Head of caudate nucleus (tissue), 42 donors: ENCODE data around the gene SMOC1.

Source experiments
- DNase-seq, 42 donors: peaks; one replicate each; pipeline versions ENCODE4 v3.0.0 to v3.0.0-alpha.2; 2020 to 2021; ENCODE audit warnings: mixed read lengths in 7 of 42
- intact Hi-C: fragments of 100-400 bp; cut with DNase I; formaldehyde crosslinking; loops from one replicate; pipeline ENCODE4 v1.15.0; 2022

SMOC1 gene

DNA sequence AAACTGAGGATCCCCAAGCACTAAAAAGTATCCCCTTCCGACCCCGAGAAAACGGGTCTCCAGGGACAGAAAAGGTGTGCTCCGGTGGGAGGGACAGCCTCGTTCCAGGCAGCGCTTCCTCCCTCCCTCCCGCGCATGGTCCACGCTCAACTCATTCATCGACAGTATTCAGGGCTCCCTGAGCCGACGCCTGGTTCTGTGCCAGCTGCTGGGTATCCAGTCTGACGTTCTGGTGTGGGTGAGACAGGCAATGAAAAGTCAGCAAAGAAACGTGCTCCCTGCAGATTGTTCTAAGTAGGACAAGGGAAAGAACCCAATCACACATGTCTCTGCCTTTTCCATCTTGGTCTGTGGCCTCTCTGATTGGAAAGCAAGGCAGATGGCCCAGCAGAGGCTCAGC, 19.6 kb upstream of the SMOC1 start:
- intact Hi-C loops: no loop called here
- peak in 1 of 42 donors; percentile 38 for DNase-seq

DNA sequence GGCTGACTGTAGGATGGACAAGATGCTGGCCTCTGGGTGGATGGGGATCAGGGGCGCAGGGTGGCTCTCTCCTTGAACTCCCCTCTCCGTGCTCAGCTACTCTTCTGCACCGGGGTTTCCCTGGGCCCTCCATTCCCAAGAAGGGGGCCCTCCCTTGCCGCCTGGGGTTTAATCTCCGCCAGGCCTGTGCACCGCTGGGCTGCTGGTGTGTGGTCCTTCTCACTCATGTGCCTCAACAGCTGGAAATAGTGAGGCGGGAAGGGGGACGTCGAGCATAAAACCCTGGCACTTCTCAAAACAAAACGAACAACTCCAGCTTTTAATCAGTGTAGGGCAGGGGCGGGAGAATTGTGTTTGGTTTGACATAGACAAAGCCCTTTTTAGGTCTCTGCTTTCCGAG, 19.0 kb upstream of the SMOC1 start:
- intact Hi-C loops: no loop called here
- no peak for DNase-seq

DNA sequence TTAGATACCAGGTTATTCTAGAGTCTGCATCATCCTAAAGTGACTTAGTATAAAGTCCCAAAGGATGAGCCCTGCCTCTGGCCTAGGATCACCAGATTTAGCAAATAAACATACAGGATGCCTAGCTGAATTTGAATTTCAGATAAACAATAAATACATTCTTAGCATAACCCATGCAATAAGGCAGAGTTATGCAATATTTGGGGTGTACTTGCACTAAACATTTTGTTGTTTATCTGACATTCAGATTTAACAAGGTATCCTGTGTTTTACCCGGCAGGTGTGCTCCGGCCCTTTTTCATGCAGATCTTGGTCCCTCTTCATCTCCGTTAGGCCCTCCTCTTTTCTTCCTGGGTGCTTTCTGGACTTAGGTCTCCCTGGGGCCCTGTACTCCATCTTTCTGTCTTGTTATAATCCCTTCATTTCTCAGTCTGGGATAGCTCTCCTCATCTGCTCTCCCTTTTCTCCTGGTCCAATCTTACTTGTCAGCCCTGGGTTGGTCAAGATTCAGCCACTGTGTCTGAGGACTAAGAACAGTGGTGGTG, 18.1 kb upstream of the SMOC1 start:
- DNase-seq: no peak
- intact Hi-C loops: no loop called here

DNA sequence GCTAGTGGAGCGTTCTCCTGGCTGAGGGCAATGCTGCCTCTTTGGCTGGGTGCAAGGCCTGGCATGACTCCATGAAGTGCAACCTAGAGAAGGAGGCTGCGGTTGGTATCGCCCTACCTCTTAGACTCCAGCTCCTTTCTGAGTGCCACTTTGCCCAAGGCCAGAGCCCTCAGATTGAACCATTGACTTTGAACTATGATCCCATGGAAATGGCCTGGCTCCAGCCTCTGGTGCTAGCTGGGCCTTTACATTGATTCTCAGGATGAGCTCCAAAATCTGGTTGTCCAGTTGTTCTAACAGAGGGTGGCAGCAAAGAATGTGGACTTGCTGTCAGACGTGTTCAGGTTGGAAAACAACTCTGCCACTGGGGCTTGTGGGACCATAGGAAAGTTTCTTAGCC, 16.1 kb upstream of the SMOC1 start:
- intact Hi-C loops: no loop called here
- DNase-seq: no peak

DNA sequence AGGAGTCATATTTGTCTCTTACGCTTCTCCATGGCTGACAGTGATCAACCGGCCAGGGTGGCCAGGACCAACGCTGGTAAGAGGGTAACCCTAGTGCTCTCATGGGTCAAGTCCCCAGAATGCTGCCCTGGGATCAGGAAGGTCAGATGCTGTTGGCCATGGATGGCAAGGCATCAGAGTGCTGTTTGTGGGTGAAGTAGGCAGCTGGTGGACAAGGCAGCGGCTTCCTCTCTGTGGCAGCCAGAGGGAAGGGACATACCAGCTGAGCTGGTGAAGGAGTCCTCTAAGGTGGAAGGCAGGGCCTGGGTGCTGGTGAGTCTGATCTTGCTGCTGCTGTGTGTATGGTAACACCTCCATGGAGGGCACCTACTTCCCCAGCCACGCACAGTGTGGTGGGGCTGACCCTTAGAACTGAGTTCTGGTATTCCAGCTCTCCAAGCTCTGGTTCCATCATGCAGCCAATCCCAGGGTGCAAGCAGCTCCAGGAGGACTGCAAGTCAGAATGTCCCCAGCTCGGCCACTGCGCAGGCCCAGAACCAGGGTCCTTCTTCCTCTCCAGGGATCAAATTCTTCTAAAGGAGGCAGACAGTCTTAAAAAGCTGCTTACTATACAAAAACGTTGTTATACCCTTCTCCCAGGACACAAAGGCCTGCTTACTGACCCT, 13.4 kb upstream of the SMOC1 start:
- intact Hi-C loops: no loop called here
- DNase-seq: no peak

DNA sequence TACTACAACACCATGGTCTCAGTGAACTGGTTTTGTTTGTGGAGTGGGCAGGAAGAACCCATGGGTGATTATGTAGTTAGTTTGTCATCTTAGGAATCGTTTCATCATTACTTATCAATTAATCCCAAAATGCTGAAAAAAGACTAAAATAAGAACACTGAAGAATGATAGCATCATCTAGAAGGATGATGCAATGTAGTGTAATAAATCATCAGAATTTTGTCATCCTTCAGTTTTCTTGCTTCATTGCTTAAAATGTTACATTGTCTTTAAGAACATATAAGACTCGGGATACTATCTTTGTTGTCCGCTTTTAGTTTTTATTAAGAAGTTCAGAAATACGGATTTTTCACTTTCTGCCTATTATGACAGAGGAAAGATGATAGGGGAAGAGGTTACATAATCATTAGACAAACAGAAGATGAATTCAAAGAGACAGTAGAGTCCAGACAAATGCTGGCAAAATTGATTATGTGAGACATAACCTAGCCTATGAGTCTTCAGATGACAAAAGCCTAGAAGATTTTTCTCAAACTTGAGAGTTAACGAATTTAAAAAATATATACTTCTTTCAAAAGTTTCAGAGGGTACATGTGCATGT, 10.8 kb upstream of the SMOC1 start:
- intact Hi-C loops: no loop called here
- DNase-seq: no peak

DNA sequence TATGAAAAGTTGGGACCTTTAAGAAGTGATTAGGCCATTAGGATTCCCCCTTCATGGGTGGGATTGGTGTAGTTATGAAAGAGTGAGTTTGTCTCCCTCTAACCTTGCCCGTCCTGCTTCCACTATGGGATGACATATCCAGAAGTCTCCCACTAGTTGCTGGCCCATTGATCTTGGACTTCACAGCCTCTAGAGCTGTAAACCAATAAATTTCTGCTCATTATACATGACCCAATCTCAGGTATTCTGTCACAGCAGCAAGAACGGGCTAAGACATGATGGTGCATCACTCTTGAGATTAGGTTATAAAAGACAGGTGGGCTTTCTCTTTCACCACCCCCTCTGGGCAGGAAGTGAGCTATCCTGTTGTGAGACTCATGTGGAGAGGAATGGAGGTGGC, 8.6 kb upstream of the SMOC1 start:
- intact Hi-C loops: no loop called here
- DNase-seq: no peak

DNA sequence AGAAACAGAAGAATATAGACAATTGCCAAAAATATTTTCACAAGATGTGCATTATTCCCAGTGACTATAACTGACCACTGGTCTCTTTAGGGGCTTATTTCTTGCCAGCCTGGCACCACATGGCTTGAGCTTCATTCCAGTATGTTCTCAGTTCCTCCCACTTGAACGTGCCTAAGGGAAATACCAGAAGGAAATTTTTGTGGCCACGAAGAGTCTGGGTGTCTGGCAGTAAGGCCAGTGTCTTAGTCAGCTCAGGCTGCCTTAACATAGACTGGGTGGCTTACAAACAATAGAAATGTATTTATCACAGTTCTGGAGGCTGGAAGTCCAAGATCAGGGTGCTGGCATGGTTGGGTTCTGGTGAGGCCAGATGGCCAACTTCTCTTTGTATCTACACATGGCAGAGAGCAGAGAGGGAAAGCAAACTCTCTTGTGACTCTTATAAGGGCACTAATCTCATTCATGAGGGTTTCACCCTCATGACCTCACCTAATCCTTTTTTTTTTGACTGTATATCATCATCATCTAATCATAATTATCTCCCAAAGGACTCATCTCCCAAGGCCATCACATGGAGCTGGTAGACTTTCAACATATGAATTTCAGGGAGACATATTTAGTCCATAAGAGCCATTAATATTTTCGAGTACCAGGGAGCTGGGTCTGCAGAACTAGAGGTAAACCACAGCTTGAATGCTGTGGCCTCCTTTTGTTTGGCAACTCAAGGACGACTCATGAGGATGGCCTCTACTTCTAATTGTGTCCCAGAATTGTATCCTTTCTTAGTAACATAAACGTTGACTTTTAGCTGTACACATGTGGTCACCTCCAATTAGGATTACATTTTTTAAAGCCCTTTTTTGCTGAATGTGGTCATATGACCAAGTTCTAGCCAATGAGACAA, 5.1 kb upstream of the SMOC1 start:
- intact Hi-C loops: no loop called here
- DNase-seq: no peak

DNA sequence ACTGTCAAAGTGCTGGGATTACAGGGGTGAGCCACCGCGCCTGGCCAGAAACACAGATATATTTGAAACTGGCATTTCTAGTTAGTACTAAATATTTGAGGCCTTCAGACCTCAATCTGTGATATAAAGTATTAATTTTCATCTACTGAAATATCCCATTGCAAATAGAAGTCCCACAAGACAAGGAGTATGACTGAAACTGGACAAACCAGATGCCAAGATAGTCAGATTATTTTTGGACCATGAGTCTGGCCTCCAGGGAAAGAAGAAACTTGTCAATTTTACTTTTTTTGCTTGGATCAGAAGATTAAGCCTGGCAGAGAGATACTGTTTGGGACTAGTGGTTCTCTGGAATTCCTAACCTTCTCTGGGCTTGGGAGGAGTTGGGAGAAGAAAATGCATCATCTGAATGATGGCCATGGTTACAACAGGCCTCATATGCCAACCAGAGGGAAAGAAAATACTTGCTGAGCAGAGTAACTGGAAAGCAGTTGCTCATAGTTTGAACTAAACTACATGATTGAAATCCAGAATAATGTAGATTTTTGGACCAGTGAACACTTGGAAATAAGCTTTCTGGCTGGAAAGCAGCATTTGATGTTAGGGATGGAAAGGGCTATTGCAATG, 2.9 kb upstream of the SMOC1 start:
- DNase-seq: no peak
- intact Hi-C loops: loop anchor here (5.0 kb wide), 1 partner anchor 151 kb away; no protein-coding TSS in a partner anchor

DNA sequence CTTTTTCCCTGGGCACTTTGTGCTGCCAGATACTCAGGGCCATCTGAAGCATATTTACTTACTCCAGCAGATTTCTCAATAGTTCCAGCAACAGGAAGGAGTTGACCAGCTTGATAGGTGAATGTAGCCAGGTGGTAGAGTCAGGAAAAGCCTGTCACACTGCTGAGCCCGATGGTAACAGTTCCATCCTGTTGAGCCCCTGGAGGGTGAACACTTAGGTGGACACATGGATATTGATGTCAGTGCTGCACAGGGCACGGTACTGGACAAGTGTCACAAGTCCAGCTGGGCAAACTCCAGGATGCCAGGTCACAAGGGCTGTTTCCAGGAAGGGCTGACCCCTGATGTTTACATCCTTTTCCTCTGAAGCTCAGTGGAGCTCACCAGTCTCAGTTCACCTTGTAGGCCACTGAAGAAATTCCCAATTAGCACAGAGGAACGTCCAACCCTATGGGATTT, 2.3 kb upstream of the SMOC1 start:
- DNase-seq: no peak
- intact Hi-C loops: loop anchor here (5.0 kb wide), 1 partner anchor 150 kb away; no protein-coding TSS in a partner anchor

DNA sequence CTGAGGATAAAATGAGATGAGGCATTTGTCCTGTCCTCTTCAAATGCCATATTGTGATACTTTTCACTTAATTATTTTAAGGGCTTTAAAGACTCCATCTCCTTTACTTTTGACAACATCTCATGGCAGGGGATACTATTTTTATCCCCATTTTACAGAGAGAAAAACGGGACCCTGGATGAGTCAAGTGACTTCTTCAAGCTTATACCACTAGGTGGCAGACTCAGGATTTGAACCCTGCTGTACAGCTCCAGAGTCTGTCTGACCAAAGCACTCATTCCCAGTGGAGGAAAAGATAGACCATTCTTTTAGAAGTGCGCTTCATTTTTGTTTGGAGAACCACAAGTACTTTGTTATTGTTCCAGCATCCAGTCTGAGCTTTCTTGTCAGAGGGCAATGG, 1.7 kb upstream of the SMOC1 start:
- intact Hi-C loops: loop anchor here (5.0 kb wide), 1 partner anchor 150 kb away; no protein-coding TSS in a partner anchor
- peak in 16 of 42 donors; percentile 15 to 74 (median 35) for DNase-seq

DNA sequence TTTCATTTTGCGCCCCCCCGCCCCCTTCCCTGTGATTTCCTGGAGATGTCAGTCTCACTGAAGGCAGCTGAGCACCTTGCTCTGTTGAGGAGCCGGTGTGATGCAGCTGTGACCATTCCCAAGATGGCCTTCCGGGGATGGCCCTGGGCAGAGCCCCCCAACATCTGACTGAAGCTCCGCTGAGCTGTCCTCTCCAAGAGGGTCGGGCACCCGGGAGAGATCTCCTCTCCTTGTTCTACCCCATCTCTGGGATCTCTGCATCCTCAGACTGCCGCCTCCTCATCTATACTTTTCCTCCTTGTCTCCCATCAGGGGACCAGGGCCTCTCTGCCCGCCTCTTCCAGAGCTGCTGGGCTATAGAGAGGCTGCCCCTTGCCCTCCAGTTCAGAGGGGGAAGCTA, 965 bp upstream of the SMOC1 start:
- intact Hi-C loops: loop anchor here (5.0 kb wide), 1 partner anchor 149 kb away; no protein-coding TSS in a partner anchor
- no peak for DNase-seq

DNA sequence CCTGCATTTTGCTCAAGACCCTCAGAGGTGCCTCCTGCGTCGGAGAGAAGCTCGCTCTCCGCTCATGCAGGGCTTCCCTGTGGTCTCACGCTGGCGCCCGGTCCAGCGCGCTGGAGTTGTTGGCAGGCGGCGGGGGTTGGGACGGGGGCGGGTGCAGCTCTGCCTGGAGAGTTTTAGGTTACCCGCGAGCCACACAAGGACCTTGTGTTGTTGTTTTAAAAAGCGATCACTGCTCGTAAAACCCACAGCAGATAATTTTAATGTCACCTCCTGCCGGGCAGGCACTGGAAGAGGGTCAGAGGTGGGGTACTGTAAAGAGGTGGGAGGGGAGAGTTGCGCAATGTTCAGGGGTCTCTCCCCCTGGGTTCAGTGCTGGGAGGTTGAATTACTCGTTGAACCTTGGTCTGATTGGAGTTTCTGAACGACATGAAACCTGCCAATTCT, 850 bp downstream of the SMOC1 start:
- DNase-seq: peak in 2 of 42 donors; percentile 10 to 12
- intact Hi-C loops: no loop called here

DNA sequence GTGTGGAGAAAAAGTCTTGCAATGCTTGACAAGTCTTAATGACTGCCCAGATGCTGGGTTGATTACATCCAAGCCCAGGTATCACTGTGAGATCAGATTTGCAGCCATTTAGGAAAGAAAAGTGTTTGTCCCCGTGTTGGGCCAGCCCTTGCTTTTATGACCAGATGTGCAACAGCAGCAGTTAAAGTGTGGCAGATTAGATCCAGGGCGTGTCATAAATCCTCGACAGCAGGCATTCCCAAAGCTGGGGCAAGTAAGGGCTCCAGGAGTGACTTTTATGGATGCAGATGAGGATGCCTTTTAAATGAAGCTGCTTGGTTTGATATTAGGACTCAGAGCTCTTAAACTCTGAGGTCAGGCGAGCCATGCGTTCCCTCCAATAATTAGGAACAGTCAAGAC, 1.7 kb downstream of the SMOC1 start:
- intact Hi-C loops: no loop called here
- no peak for DNase-seq

DNA sequence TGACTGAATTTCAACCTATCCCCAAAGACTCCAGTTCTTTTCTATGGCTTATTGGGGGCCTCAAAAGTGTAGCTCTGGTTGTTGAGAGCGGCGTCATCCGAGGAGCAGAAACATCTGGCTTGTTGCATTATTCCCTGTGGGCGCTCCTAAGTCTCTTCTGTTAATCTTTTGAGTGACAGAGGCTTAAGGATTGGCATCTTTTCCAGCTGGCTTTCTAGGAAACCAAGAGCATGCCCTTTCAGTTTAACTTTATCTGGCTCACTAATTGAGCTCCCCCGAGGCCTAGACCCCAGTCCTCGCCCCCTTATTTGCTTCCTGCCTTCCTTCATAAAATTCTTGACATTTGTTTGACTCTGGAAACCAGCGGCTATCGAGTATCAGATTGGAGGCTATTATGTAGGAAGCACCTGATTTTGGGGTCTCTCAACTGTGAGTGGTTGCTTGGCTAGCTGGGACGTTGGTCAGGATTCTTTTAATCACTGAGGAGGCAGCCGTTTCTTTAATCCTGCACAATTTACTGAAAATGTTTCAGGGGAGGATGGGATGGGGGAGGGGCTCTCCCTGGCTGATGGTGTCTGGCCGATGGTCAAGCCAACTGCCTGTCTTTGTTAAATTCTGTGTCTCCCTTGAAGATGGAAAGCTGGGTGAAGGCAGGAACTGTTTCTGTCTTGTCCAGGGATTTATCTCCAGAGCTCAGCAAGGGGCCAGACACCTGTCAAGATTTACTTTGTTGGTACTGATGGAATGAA, 3.1 kb downstream of the SMOC1 start:
- DNase-seq: no peak
- intact Hi-C loops: no loop called here

DNA sequence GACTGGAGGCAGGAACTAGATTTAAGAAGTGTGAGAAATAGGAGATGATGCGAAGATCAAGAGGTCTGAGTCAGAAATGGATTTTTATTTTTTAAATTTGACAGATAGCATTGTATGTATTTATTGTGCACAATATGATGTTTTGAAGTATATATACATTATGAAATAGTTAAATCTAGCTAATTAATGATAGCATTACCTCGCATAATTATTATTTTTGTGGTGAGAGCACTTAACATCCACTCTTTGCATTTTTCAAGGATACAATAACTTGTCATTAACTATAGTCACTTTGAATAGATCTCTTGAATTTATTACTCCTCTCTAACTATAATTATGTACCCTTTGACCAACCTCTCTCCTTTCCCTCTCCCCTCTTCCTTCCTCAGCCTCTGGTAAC, 3.7 kb downstream of the SMOC1 start:
- intact Hi-C loops: no loop called here
- DNase-seq: no peak

DNA sequence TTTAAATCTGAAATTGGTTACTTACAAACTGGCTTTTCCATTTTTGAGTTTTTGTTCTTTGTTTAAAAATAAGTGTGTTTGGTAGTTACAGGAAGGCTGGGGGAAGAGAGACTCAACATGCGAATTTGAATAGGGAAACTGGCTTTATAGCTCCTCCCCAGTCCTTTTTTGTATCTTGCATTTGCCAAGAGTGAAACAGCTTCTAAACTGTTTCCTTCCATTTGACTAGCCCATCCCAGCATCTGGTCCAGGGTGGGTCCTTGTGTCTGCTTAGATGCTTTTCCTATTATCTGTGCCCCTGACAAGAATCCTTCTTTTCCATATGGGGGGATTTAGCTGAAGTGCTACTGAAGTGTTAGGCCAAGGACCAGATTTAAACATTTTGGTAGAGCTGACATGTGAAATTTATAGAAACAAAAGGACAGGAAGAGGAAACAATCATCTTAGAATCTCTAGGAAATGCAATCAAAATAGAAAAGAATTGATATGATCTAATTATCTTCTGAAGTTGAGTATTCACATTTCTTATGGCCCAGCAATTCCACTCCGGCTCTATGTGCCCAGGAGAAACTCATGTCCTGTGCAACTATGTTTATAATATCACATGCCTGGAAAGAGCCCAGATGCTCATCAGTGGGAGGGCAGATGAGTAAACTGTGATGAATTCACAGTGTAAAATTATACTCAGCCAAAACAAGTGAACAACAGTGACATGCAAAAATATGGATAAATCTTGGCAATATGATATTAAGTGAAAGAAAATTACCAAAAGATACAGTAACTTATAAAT, 7.4 kb downstream of the SMOC1 start:
- DNase-seq: no peak
- intact Hi-C loops: no loop called here
